Heart left ventricle (tissue), 13 donors: ENCODE measurements around the gene C16orf82.

Source experiments
- POLR2A ChIP-seq, 2 donors: fragments of 450-650 bp; IDR thresholded peaks; one replicate each; pipeline ENCODE4 v1.6.1; 2017; ENCODE audit warnings: antibody characterized with exemption in 2 of 2, mild to moderate bottlenecking in 2 of 2, moderate library complexity in 2 of 2
- TF ChIP-seq, protein P1 (sequence below), 12 donors: fragments of 200-600 bp; sonication (generic) in 4 of 12; IDR thresholded peaks; one replicate each; pipeline versions ENCODE4 v1.5.0 to v1.8.0; 2018 to 2022; ENCODE audit warnings: antibody characterized with exemption in 12 of 12, mild to moderate bottlenecking in 5 of 12
- donor health status: ischemic (EF 13 %, LVEDD 7.1; RV severe dilation, severe dysfunction).
- donor health status: DM: no; HTN: yes; CAD: no.
- donor health status: DM: no; HTN: no; CAD: no.
- donor health status: ischemic (EF 25% LVEDD 6.9; RV normal size, moderate dysfunction).
- donor health status: ischemic (EF 25% LVEDD 5.7; RV mildly dilated, moderate dysfunction).
- donor health status: ischemic (EF 35%, LVEDD 5.7; RV mildly dilated, moderate dysfunction).
- donor health status: nonischemic (EF 11% LVEDD 7.7; RV severe dilation, severe dysfunction).
- donor health status: DM: yes; HTN: yes; CAD: no.
- donor health status: PGD.
- donor health status: ischemic (EF 29% LVEDD 5.4; RV normal size, mild dysfunction).
- donor health status: nonischemic (EF 23%, LVEDD 6.1; RV moderate dilation, normal function).

DNA sequence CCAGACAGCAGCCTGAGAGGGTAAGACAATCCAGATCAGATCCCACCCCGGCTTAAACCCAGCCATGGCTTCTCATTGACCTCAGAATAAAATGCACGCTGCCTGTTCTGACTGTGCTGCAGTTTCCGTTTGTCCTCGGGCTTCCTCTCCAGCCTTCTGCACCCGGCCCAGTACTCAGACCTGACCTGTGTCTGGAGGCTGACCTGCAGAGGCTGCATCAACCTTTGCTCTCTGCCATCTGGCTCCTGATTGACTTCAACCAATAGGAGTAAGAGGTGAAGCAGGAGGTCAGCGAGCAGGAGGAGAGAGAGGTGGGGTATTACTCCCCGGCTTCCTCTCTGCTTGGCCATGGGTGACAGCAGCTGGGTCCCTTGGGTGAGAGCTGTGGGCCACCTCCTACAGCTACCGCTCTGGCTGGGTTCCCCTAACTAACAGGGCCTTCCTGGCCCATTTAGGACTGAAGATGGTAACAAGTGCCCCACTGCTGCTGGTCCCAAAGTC is 46.7 kb downstream of the C16orf82 start:
- TF ChIP-seq, protein P1, sequence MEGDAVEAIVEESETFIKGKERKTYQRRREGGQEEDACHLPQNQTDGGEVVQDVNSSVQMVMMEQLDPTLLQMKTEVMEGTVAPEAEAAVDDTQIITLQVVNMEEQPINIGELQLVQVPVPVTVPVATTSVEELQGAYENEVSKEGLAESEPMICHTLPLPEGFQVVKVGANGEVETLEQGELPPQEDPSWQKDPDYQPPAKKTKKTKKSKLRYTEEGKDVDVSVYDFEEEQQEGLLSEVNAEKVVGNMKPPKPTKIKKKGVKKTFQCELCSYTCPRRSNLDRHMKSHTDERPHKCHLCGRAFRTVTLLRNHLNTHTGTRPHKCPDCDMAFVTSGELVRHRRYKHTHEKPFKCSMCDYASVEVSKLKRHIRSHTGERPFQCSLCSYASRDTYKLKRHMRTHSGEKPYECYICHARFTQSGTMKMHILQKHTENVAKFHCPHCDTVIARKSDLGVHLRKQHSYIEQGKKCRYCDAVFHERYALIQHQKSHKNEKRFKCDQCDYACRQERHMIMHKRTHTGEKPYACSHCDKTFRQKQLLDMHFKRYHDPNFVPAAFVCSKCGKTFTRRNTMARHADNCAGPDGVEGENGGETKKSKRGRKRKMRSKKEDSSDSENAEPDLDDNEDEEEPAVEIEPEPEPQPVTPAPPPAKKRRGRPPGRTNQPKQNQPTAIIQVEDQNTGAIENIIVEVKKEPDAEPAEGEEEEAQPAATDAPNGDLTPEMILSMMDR (IDR thresholded peaks at IDR 0.05): no peak
- TF ChIP-seq POLR2A (IDR thresholded peaks at IDR 0.05): no peak
